Measurements from ENCODE around the gene PRRC2C.

The PRRC2C gene

DNA sequence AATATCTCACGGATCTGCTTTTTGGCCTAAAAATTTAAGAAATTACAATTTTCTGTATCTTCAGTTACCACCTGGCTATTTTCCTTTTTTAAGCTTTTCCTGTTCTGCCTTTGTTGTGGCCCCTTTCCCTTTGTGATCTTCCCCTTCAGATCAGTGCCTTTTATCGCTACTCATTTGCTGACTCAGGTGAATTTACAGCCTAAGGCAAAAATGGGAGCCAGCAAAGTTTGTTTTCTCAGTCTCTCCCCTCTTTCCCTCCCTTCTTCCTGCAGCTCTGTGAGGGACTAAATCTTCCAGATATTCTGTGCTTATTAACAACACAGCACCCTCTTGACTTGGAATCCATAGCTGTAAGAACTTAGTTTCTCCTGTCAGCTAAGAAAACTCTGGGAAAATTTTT is 5.3 kb upstream of the PRRC2C start:
- peaks cover 28% of the 10 kb centered on the region for H3K4me1 Mint-ChIP-seq (ENCODE audit: low read depth)
- H3K4me3 Mint-ChIP-seq, result no peak overlapping the region
- H3K27me3 Mint-ChIP-seq, result no peaks in the 10 kb centered on the region
- H3K27ac Mint-ChIP-seq, result no peak overlapping the region
- no peaks in the 10 kb centered on the region for H3K36me3 Mint-ChIP-seq (ENCODE audit: low read depth)
- no peaks in the 10 kb centered on the region for H3K9me3 Mint-ChIP-seq
- intact Hi-C loops (cut with micrococcal nuclease), result loop anchor here (10.0 kb wide), 1 partner anchor 1995 kb away; the partner anchor contains the start of gene SLC19A2

DNA sequence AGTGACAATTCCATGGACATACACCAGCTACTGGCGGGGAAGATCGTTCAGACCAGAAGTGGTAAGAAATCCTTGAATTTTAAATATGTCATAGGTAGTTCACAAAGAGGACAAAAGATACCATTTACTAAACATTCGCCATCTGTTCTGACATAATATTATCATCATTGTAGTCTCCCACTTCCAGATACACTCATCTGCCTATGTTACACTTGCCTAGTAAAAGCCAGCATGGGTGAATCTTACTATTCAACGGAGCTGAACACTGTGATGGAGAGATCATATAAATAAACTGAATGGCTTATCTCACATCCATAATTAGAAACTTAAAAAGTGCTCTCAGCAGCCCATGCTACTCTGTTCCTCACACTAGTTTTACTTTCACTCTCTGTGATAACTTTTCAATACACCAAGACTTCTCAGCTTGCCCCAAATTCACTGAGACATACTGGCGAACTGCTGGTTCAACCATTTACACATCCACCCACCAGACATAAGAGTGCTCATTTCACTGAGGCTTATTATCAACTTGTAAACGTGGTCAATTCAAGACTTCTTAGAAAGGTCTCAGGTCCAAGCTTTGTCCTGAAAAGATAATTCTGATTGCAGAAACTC is 463 bp upstream of the PRRC2C start:
- H3K27me3 Mint-ChIP-seq, result no peaks in the 10 kb centered on the region
- peaks cover 30% of the 10 kb centered on the region for H3K4me1 Mint-ChIP-seq (ENCODE audit: low read depth)
- peaks cover 16% of the 10 kb centered on the region for H3K36me3 Mint-ChIP-seq (ENCODE audit: low read depth)
- intact Hi-C loops (cut with micrococcal nuclease), result loop anchor here (1.0 to 10.0 kb wide), 4 partner anchors 171 to 2000 kb away; partner anchors contain the start of genes FMO4, METTL13, SLC19A2 and VAMP4
- no peaks in the 10 kb centered on the region for H3K9me3 Mint-ChIP-seq
- peak overlapping the region; percentile 93 for H3K4me3 Mint-ChIP-seq
- H3K27ac Mint-ChIP-seq, result peak overlapping the region; percentile 96

DNA sequence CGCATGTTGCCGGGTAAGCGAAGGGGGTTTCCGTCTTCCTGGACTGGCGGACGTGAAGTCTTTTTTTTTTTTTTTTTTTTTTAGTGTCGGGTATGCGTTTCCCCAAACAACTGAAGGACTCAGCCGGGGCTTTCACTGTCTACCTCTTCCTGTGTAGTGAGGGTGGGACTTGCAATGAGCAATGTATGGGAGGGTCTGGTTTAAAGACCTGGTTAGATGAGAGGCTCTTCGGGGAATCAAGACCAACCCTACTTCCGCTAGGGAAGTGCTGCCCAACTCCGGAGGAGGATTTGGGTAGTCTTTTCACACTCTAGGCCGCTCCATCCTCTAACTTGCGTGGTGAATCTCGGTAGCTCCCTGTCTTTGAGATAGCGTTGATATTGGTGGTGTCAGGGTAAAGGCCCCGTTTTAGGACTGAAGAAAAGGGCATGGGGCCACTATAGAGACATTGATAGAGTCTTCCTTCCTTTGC is 754 bp downstream of the PRRC2C start:
- peak overlapping the region; percentile 96 for H3K27ac Mint-ChIP-seq

DNA sequence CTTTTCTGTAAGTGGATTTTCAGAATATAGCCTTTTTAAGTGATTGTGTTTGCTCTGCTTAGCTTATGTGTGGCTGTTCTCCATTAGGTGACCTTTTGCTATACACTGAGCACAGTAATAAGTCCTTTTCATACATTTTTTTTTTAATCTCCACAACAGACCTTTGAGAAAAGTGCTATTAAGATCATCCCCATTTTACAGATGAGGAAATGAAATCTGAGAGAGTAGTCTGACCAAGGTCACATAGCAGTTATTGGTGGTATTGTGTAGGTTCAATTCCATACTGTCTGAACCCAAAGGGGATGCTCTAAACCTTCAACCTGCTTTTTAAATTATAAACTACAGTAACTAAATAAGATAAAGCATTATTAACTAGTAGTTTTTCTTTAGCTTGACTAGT is 1.7 kb downstream of the PRRC2C start:
- Mint-ChIP-seq H3K36me3 (ENCODE audit: low read depth) (peaks cover 32% of the 10 kb centered on the region), H3K4me3 (peak overlapping the region; percentile 93), H3K9me3 (no peaks in the 10 kb centered on the region), H3K27me3 (no peaks in the 10 kb centered on the region), H3K4me1 (ENCODE audit: low read depth) (peaks cover 41% of the 10 kb centered on the region), H3K27ac (peak overlapping the region; percentile 96)
- intact Hi-C loops (cut with micrococcal nuclease), result loop anchor here (5.0 to 10.0 kb wide), 3 partner anchors 255 to 2002 kb away; partner anchors contain the start of genes METTL13, SLC19A2 and VAMP4

More for the DNA sequence above, 754 bp downstream of the PRRC2C start:
- H3K36me3 Mint-ChIP-seq (ENCODE audit: low read depth), result peaks cover 24% of the 10 kb centered on the region
- H3K27me3 Mint-ChIP-seq, result no peaks in the 10 kb centered on the region
- intact Hi-C loops (cut with micrococcal nuclease), result loop anchor here (5.0 to 10.0 kb wide), 3 partner anchors 256 to 2001 kb away; partner anchors contain the start of genes METTL13, SLC19A2 and VAMP4
- peak overlapping the region; percentile 93 for H3K4me3 Mint-ChIP-seq
- H3K4me1 Mint-ChIP-seq (ENCODE audit: low read depth), result peaks cover 35% of the 10 kb centered on the region
- H3K9me3 Mint-ChIP-seq, result no peaks in the 10 kb centered on the region

DNA sequence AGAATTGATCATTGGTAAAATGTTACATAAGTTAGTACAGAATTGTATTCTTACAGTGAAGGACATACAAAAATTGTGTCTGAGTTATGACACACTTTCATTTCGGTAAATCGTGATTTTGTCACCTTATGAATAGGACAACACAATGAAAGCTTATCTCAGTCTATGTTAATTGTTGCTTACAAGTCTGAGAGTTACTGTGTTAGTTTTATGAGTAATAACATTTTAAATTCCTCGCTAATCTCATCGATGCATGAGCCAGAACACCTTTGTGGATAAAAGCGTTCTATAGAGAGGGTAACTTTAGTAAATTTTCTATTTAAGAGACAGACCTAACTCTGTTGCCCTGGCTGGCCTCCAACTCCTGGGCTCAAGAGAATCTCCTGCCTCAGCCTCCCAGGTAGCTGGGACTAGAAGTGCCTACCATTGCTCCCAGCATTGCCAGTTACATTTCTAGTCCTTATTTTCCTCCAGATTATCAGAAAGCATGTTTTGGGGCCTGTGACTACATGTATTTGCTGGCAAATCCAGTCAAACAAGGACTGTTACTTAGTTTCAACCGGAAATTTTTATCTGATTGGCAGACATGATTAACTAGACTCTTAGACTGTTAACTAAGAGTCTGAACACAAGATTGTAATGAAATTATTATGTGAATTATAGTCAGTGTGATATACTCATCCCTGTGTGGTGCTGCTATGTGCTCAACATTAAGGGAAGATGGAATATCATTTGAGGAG is 3.0 kb downstream of the PRRC2C start:
- Mint-ChIP-seq H3K27ac (no peak overlapping the region), H3K27me3 (no peaks in the 10 kb centered on the region), H3K36me3 (ENCODE audit: low read depth) (peaks cover 39% of the 10 kb centered on the region), H3K9me3 (no peaks in the 10 kb centered on the region), H3K4me3 (no peak overlapping the region), H3K4me1 (ENCODE audit: low read depth) (peaks cover 47% of the 10 kb centered on the region)
- intact Hi-C loops (cut with micrococcal nuclease), result loop anchor here (5.0 to 10.0 kb wide), 3 partner anchors 254 to 2004 kb away; partner anchors contain the start of genes METTL13, SLC19A2 and VAMP4

DNA sequence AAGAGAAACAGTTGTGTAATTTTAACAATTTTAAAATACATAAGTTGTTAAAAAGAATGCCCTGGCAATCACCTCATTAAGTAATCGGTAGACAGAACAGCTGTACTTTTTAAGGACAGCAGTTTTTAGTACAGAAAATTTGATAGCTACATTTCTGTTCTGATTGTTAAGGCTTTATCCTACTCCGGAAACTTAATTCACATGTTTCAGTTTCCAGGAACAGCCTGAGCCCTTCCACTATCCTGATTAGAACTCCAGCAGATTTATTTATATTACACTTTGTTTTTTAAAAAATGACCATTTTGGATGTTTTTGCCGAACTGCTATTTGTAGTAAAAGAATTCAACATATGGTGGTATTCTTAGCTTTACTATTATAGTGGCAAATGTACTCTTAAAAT is 8.7 kb downstream of the PRRC2C start:
- peaks cover 61% of the 10 kb centered on the region for H3K4me1 Mint-ChIP-seq (ENCODE audit: low read depth)
- H3K9me3 Mint-ChIP-seq, result no peaks in the 10 kb centered on the region
- no peak overlapping the region for H3K27ac Mint-ChIP-seq
- H3K36me3 Mint-ChIP-seq (ENCODE audit: low read depth), result peaks cover 36% of the 10 kb centered on the region
- H3K27me3 Mint-ChIP-seq, result no peaks in the 10 kb centered on the region
- no peak overlapping the region for H3K4me3 Mint-ChIP-seq
- intact Hi-C loops (cut with micrococcal nuclease), result no loop called here

DNA sequence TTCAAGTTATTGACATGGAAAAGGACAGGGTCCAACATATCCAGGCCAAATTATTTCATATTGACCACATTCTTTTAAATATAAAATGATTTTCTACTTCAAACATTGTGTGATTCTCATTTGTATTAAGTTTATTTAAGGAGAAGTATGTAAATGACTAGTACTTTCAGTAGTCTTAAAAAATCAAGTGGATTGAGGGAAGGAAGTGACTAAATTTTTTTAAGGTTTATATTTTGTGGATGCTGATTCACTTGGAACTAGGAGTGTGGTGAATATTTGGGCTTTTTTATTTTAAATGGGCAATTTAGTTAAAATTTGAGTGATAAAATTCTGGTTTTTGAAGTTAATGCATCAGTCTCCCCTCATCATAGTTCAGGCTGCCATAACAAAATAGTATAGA is 10.1 kb downstream of the PRRC2C start:
- no peak overlapping the region for H3K4me3 Mint-ChIP-seq
- H3K4me1 Mint-ChIP-seq (ENCODE audit: low read depth), result peaks cover 66% of the 10 kb centered on the region
- intact Hi-C loops (cut with micrococcal nuclease), result no loop called here
- H3K27me3 Mint-ChIP-seq, result no peaks in the 10 kb centered on the region
- H3K9me3 Mint-ChIP-seq, result no peaks in the 10 kb centered on the region
- peak overlapping the region; percentile 17 for H3K27ac Mint-ChIP-seq
- peaks cover 40% of the 10 kb centered on the region for H3K36me3 Mint-ChIP-seq (ENCODE audit: low read depth)

DNA sequence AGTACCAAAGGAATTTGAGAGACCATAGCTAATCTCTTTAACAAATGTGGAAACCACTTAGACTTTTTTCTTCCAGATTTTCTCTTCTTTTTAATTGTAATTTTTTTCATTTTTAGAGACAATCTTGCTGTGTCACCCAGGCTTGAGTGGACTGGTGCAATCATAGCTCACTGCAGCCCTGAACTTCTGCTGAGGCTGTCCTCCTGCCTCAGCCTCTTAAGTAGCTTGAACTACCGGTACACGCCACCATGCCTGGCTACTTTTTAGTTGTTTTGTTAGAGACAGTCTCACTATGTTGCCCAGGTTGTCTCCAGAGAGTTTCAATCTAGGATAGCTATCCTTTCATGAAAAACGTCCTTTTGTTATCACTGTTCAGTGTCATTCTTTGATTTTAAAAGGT is 15.0 kb downstream of the PRRC2C start:
- Mint-ChIP-seq H3K9me3 (no peaks in the 10 kb centered on the region), H3K27ac (no peak overlapping the region), H3K36me3 (ENCODE audit: low read depth) (peaks cover 48% of the 10 kb centered on the region), H3K27me3 (no peaks in the 10 kb centered on the region), H3K4me3 (no peak overlapping the region), H3K4me1 (ENCODE audit: low read depth) (peaks cover 61% of the 10 kb centered on the region)
- intact Hi-C loops (cut with micrococcal nuclease), result no loop called here

DNA sequence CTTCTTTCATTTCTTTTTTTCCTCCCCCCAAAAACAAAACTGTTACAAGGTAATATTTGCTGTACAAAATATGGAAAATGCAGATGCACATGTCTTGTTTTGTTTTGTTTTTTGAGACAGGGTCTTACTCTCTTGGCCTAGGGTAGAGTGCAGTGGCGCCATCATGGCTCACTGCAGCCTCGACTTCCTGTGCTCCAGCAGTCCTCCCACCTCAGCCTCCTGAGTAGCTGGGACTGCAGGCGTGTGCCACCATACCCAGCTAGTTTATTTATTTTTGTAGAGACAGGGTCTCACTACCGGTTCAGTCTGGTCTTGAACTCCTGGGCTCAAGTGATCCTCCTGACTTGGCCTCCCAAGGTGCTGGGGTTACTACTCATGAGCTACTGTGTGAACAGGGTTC is 15.5 kb downstream of the PRRC2C start:
- no peaks in the 10 kb centered on the region for H3K9me3 Mint-ChIP-seq
- H3K4me1 Mint-ChIP-seq (ENCODE audit: low read depth), result peaks cover 56% of the 10 kb centered on the region
- no peaks in the 10 kb centered on the region for H3K27me3 Mint-ChIP-seq
- H3K4me3 Mint-ChIP-seq, result no peak overlapping the region
- intact Hi-C loops (cut with micrococcal nuclease), result no loop called here
- H3K27ac Mint-ChIP-seq, result no peak overlapping the region
- peaks cover 48% of the 10 kb centered on the region for H3K36me3 Mint-ChIP-seq (ENCODE audit: low read depth)

DNA sequence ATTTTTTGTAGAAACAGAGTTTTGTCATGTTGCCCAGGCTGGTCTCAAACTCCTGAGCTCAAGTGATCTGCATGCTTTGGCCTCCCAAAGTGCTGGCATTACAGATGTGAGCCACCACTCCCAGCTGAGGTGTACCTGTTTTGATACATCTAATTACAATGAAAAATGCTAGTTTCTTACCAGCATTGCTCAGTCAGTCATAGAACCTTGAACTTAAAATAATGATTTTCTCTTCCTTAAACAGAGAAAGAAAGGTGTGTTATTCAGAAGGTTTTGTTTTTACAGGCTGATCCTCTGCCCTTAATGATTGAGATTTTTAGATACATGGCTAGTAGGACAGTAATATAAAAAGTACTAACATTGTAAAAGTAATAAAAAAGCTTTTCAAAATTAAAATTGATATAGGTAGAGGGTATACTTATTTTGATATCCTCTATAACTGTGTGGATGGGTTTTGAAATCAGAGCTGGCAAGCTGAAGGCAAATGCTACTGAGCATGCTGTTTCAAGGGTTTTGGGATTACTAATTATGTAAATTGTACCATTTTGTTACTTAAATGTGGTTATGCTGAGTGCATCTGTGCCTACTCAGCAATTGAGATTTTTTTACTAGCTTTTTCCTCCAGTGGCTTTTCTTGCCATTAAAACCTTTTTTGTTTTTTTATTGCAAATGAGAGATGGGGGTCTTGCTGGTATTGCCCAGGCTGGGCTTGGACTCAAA is 16.1 kb downstream of the PRRC2C start:
- no peak overlapping the region for H3K27ac Mint-ChIP-seq
- peaks cover 57% of the 10 kb centered on the region for H3K4me1 Mint-ChIP-seq (ENCODE audit: low read depth)
- H3K27me3 Mint-ChIP-seq, result no peaks in the 10 kb centered on the region
- H3K9me3 Mint-ChIP-seq, result no peaks in the 10 kb centered on the region
- peaks cover 48% of the 10 kb centered on the region for H3K36me3 Mint-ChIP-seq (ENCODE audit: low read depth)
- no peak overlapping the region for H3K4me3 Mint-ChIP-seq
- intact Hi-C loops (cut with micrococcal nuclease), result no loop called here

DNA sequence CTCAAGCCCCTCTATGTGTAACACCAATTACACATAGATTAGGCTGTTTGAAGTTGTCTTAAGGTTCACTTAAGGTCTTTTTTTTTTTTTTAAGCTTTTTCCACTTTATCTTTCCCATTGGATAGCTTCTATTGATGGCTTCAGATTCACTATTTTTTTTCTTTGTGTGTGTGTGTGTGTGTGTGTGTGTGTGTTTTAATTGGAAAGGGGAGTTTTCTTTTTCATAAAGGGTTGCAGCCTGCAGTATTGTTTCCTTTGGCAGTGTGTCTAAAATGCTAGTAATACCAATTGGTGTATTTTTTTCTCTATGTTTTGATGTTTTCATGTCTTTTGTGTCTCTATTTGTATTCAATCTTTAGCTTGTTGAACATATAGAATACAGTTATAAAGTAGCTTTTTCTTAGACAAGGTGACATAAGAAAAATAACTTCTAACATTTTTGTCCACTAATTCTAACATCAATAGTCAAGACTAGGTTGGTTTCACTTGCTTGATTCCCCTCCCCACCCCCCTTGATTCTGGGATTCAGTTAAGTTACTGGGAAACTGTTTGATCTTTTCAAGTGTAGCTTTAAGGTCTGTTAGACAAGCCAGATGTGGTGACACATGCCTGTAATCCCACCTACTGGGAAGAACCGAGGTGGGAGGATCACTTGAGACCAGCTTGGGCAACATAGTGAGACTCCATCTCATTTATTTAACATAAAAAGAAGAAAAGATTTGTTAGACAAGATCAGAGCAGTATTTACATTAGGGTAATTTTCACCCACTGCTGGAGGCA is 21.4 kb downstream of the PRRC2C start:
- Mint-ChIP-seq H3K9me3 (no peaks in the 10 kb centered on the region), H3K4me1 (ENCODE audit: low read depth) (peaks cover 59% of the 10 kb centered on the region), H3K27ac (peak overlapping the region; percentile 33), H3K36me3 (ENCODE audit: low read depth) (peaks cover 21% of the 10 kb centered on the region), H3K27me3 (no peaks in the 10 kb centered on the region), H3K4me3 (no peak overlapping the region)
- intact Hi-C loops (cut with micrococcal nuclease), result no loop called here

DNA sequence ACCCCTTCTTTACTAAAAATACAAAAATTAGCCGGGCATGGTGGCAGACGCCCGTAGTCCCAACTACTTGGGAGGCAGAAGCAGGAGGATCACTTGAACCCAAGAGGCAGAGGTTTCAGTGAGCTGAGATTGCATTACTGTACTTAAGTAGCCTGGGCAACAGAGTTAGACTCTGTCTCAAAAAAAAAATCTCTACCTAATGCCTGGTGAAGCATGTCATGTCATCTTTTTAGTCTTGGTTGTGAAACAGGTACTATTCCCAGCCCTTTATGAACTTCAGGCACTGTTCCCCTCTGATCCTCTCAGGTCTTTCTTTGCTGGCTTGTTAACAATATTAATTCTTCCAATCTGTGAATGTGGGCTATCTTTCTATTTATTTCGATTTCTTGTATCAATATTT is 22.1 kb downstream of the PRRC2C start:
- Mint-ChIP-seq H3K9me3 (no peaks in the 10 kb centered on the region), H3K4me3 (no peak overlapping the region), H3K27me3 (no peaks in the 10 kb centered on the region), H3K4me1 (ENCODE audit: low read depth) (peaks cover 59% of the 10 kb centered on the region), H3K27ac (no peak overlapping the region), H3K36me3 (ENCODE audit: low read depth) (peaks cover 20% of the 10 kb centered on the region)
- intact Hi-C loops (cut with micrococcal nuclease), result no loop called here

DNA sequence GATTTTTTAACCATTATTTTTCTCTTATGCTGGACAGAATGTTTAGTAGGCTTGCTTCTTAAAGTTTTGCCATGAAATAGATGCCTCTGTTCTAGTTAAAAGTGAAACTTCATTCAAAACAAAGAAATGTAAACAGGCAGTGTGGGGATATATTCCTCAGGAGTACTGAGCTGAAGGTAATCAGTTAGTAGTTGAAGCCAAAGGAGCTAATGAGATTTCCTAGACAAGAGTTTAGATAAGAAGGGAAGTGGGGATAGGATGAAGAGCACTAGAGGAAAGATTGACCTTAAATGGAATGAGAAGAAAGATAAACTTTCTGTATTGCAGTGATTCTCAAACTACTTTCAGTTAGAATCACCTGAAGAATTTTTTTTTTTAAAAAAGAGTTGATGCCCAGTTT is 23.9 kb downstream of the PRRC2C start:
- Mint-ChIP-seq H3K36me3 (ENCODE audit: low read depth) (peaks cover 20% of the 10 kb centered on the region), H3K27ac (no peak overlapping the region), H3K4me1 (ENCODE audit: low read depth) (peaks cover 47% of the 10 kb centered on the region), H3K9me3 (no peaks in the 10 kb centered on the region), H3K27me3 (no peaks in the 10 kb centered on the region), H3K4me3 (no peak overlapping the region)
- intact Hi-C loops (cut with micrococcal nuclease), result no loop called here

All from dendritic cell treated with granulocyte-macrophage colony-stimulating factor and Interleukin-4, amounts not matched to agents 40 ng/mL and 50 ng/mL, for 4 days (primary cell).